Mammary epithelial cell (primary cell): ENCODE results near the gene BAG5.

Source experiments
- CTCF ChIP-seq, 2 donors: IDR thresholded peaks in 1 of 2; conservative IDR thresholded peaks in 1 of 2; 2 replicates each; pipeline ENCODE4 v1.5.1; 2011 to 2012; ENCODE audit warnings: inconsistent platforms in 2 of 2, low read length in 2 of 2, mild to moderate bottlenecking in 2 of 2, control low read depth in 1 of 2, low read depth in 1 of 2; ENCODE audit not compliant: insufficient read depth in 1 of 2; ENCODE audit errors: extremely low read depth in 1 of 2
- EZH2 ChIP-seq: IDR thresholded peaks from 2 replicates; pipeline ENCODE4 v1.6.1; 2012; ENCODE audit warnings: low read length, inconsistent platforms, borderline replicate concordance

GRCh38 chr14:103526247-103526913 is 36.1 kb downstream of the BAG5 start:
- TF ChIP-seq CTCF (conservative IDR thresholded peaks at IDR 0.05 in 1 of 2, IDR thresholded peaks at IDR 0.05 in 1 of 2; ENCODE audit: extremely low read depth in 1 of 2, insufficient read depth in 1 of 2, low read depth in 1 of 2, low read length in 2 of 2) (no peak), EZH2 (no peak)
